WTC11 (cell line): Measurements from ENCODE around the gene ANO2. TPM values are rescaled to one million over a fixed set of nuclear protein-coding genes. Genes with fewer than 3 reads are reported as not detected.

Source experiments
- ATAC-seq: fragments of 200-7000 bp; cut with Tn5 transposase; 2 replicates; pipeline ENCODE4 v1.10.0; 2021; ENCODE audit warnings: mild to moderate bottlenecking, moderate library complexity
- CTCF ChIA-PET: fragments of 300-600 bp; sonication (Branson Sonifier 250); formaldehyde crosslinking; loops from one replicate; lab custom pipeline; 2021; ENCODE audit warnings: antibody characterized with exemption; lab: Charles Lee
- POLR2A ChIA-PET: fragments of 350-600 bp; sonication (Branson Sonifier 250); formaldehyde crosslinking; loops from one replicate; lab custom pipeline; 2021; ENCODE audit warnings: antibody characterized with exemption; lab: Charles Lee
- DNase-seq: peaks from one replicate; pipeline ENCODE4 v3.0.0; 2021; ENCODE audit warnings: low spot score
- H3K27ac Mint-ChIP-seq: 2 replicates; pipeline ENCODE4 v1.8.0; 2021; ENCODE audit warnings: mixed read lengths
- H3K27me3 Mint-ChIP-seq: 2 replicates; pipeline ENCODE4 v1.8.0; 2021; ENCODE audit warnings: low read depth, mild to moderate bottlenecking, moderate library complexity, mixed read lengths
- H3K36me3 Mint-ChIP-seq: 2 replicates; pipeline ENCODE4 v1.8.0; 2021; ENCODE audit warnings: mixed read lengths
- H3K4me1 Mint-ChIP-seq: 2 replicates; pipeline ENCODE4 v1.8.0; 2022; ENCODE audit warnings: mixed read lengths
- H3K4me3 Mint-ChIP-seq: 2 replicates; pipeline ENCODE4 v1.8.0; 2021; ENCODE audit warnings: mild to moderate bottlenecking, moderate library complexity, mixed read lengths
- H3K9me3 Mint-ChIP-seq: 2 replicates; pipeline ENCODE4 v1.8.0; 2021; ENCODE audit warnings: mixed read lengths
- AR ChIP-seq: fragments of 250-450 bp; sonication (Bioruptor Pico); IDR thresholded peaks from 2 replicates; pipeline ENCODE4 v1.9.0; 2021; ENCODE audit warnings: mild to moderate bottlenecking
- CDX4 ChIP-seq: fragments of 250-450 bp; sonication (Bioruptor Pico); IDR thresholded peaks from 2 replicates; pipeline ENCODE4 v1.9.0; 2021; ENCODE audit warnings: moderate library complexity, mild to moderate bottlenecking, inconsistent platforms, borderline replicate concordance
- ETV6 ChIP-seq: sonication (generic); formaldehyde crosslinking; IDR thresholded peaks from 2 replicates; pipeline ENCODE4 v1.8.1; 2022; ENCODE audit warnings: mild to moderate bottlenecking, missing genetic modification reagents
- FOXJ3 ChIP-seq: sonication (generic); formaldehyde crosslinking; IDR thresholded peaks from 2 replicates; pipeline ENCODE4 v1.9.0; 2021; ENCODE audit warnings: missing genetic modification reagents, mild to moderate bottlenecking, borderline replicate concordance
- FOXK1 ChIP-seq: sonication (generic); formaldehyde crosslinking; IDR thresholded peaks from 2 replicates; pipeline ENCODE4 v1.8.0; 2022; ENCODE audit warnings: mild to moderate bottlenecking, moderate library complexity, missing genetic modification reagents
- GRHL2 ChIP-seq: fragments of 250-450 bp; sonication (Bioruptor Pico); IDR thresholded peaks from 2 replicates; pipeline ENCODE4 v1.8.0; 2022; ENCODE audit warnings: mild to moderate bottlenecking, moderate library complexity; ENCODE audit not compliant: insufficient replicate concordance, severe bottlenecking
- NFE2L1 ChIP-seq: sonication (generic); formaldehyde crosslinking; IDR thresholded peaks from 2 replicates; pipeline ENCODE4 v1.8.1; 2023; ENCODE audit warnings: missing genetic modification reagents
- NFYB ChIP-seq: sonication (generic); formaldehyde crosslinking; conservative IDR thresholded peaks from 2 replicates; pipeline ENCODE4 v1.8.0; 2022; ENCODE audit warnings: low read depth, missing genetic modification reagents
- NR2C2 ChIP-seq: sonication (generic); formaldehyde crosslinking; IDR thresholded peaks from 2 replicates; pipeline ENCODE4 v1.8.0; 2022; ENCODE audit warnings: mild to moderate bottlenecking, missing genetic modification reagents
- OVOL2 ChIP-seq: fragments of 250-450 bp; sonication (Bioruptor Pico); IDR thresholded peaks from 2 replicates; pipeline ENCODE4 v1.9.0; 2021; ENCODE audit warnings: mild to moderate bottlenecking, borderline replicate concordance
- SMAD3 ChIP-seq: sonication (generic); formaldehyde crosslinking; IDR thresholded peaks from 2 replicates; pipeline ENCODE4 v1.8.0; 2022; ENCODE audit warnings: missing genetic modification reagents, mild to moderate bottlenecking, borderline replicate concordance
- SOX15 ChIP-seq: fragments of 250-450 bp; sonication (Bioruptor Pico); IDR thresholded peaks from 2 replicates; pipeline ENCODE4 v1.9.0; 2021; ENCODE audit warnings: mild to moderate bottlenecking
- TCF7 ChIP-seq: sonication (generic); formaldehyde crosslinking; IDR thresholded peaks from 2 replicates; pipeline ENCODE4 v1.8.0; 2022; ENCODE audit warnings: mild to moderate bottlenecking, low read depth, missing genetic modification reagents, moderate library complexity
- TP53 ChIP-seq: sonication (generic); formaldehyde crosslinking; IDR thresholded peaks from 2 replicates; pipeline ENCODE4 v1.8.1; 2023; ENCODE audit warnings: mild to moderate bottlenecking, missing genetic modification reagents
- ZNF219 ChIP-seq: sonication (generic); formaldehyde crosslinking; IDR thresholded peaks from 2 replicates; pipeline ENCODE4 v1.8.0; 2023; ENCODE audit warnings: missing genetic modification reagents, mild to moderate bottlenecking, borderline replicate concordance
- ZNF423 ChIP-seq: fragments of 250-450 bp; sonication (Bioruptor Pico); IDR thresholded peaks from 2 replicates; pipeline ENCODE4 v2.1.2; 2022; ENCODE audit warnings: mild to moderate bottlenecking, moderate library complexity
- total RNA-seq: library from RNA; stranded (reverse); gene quantifications from 3 replicates; pipeline ENCODE4 v1.2.3, GENCODE V29; 2021
- TF ChIP-seq, protein P1 (sequence below): sonication (generic); formaldehyde crosslinking; IDR thresholded peaks from 2 replicates; pipeline ENCODE4 v1.8.1; 2022; ENCODE audit warnings: low read depth, mild to moderate bottlenecking, moderate library complexity, missing genetic modification reagents, borderline replicate concordance
- TF ChIP-seq, protein P2 (sequence below): sonication (generic); formaldehyde crosslinking; conservative IDR thresholded peaks from 2 replicates; pipeline ENCODE4 v1.8.1; 2023; ENCODE audit warnings: mild to moderate bottlenecking, low read depth, missing genetic modification reagents, moderate library complexity

The ANO2 gene
- total RNA-seq, 1 experiment from 2014 or later = 2.8 TPM

GRCh38 chr12:5589054-5589453, 356.0 kb downstream of the ANO2 start:
- Mint-ChIP-seq H3K4me3 (no peak overlapping the region), H3K36me3 (no peaks in the 10 kb centered on the region), H3K27ac (no peak overlapping the region), H3K27me3 (no peaks in the 10 kb centered on the region), H3K4me1 (peaks cover 43% of the 10 kb centered on the region), H3K9me3 (peaks cover 7% of the 10 kb centered on the region; the same call in 1 of the 2 replicates)
- ChIA-PET POLR2A (no interaction called here), CTCF (interaction anchor here (2.0 kb wide), 1 partner anchor 60 kb away, joined by 8 read pairs; no protein-coding TSS in a partner anchor)
- ATAC-seq (peak; percentile 14; the same call in 1 of the 2 replicates), DNase-seq (no peak)
- no peak for TF ChIP-seq GRHL2 (CRISPR knock-in tag)
- no peak for TF ChIP-seq ZNF219 (CRISPR knock-in tag)
- TF ChIP-seq ZNF423 (CRISPR knock-in tag) = no peak
- TF ChIP-seq FOXJ3 = no peak
- no peak for TF ChIP-seq FOXK1 (CRISPR knock-in tag)
- TF ChIP-seq AR = no peak
- TF ChIP-seq OVOL2 (CRISPR knock-in tag) = no peak
- no peak for TF ChIP-seq SOX15 (CRISPR knock-in tag)
- no peak for TF ChIP-seq SMAD3 (CRISPR knock-in tag)
- TF ChIP-seq TCF7 = no peak
- no peak for TF ChIP-seq NR2C2 (CRISPR knock-in tag)
- TF ChIP-seq NFE2L1 (CRISPR knock-in tag) = no peak

DNA sequence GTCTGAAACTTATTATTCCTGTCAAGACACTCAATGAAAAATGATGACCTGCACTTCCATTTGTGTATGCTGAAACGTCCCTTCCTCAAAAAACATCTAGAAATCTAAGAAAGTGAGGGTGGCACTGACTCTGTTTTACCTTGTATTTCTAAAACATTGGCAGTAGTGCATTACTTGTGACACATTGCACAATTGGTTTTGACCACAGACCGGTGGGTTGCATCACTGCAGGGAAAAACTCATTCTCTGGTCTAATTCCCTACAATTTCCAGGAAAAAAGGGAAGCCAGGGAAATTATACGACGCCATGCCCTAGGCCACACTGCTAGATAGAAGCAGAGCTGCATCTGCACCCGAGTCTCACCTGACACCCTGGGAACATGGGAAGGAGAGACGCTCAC, 356.5 kb downstream of the ANO2 start:
- Mint-ChIP-seq H3K27me3 (no peaks in the 10 kb centered on the region), H3K27ac (no peak overlapping the region), H3K36me3 (no peaks in the 10 kb centered on the region), H3K4me3 (no peak overlapping the region), H3K4me1 (peaks cover 43% of the 10 kb centered on the region), H3K9me3 (peaks cover 7% of the 10 kb centered on the region; the same call in 1 of the 2 replicates)
- no peak for TF ChIP-seq CDX4
- TF ChIP-seq TP53 (CRISPR knock-in tag) = no peak
- TF ChIP-seq, protein P1, sequence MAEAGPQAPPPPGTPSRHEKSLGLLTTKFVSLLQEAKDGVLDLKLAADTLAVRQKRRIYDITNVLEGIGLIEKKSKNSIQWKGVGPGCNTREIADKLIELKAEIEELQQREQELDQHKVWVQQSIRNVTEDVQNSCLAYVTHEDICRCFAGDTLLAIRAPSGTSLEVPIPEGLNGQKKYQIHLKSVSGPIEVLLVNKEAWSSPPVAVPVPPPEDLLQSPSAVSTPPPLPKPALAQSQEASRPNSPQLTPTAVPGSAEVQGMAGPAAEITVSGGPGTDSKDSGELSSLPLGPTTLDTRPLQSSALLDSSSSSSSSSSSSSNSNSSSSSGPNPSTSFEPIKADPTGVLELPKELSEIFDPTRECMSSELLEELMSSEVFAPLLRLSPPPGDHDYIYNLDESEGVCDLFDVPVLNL (CRISPR knock-in tag) = no peak
- TF ChIP-seq, protein P2, sequence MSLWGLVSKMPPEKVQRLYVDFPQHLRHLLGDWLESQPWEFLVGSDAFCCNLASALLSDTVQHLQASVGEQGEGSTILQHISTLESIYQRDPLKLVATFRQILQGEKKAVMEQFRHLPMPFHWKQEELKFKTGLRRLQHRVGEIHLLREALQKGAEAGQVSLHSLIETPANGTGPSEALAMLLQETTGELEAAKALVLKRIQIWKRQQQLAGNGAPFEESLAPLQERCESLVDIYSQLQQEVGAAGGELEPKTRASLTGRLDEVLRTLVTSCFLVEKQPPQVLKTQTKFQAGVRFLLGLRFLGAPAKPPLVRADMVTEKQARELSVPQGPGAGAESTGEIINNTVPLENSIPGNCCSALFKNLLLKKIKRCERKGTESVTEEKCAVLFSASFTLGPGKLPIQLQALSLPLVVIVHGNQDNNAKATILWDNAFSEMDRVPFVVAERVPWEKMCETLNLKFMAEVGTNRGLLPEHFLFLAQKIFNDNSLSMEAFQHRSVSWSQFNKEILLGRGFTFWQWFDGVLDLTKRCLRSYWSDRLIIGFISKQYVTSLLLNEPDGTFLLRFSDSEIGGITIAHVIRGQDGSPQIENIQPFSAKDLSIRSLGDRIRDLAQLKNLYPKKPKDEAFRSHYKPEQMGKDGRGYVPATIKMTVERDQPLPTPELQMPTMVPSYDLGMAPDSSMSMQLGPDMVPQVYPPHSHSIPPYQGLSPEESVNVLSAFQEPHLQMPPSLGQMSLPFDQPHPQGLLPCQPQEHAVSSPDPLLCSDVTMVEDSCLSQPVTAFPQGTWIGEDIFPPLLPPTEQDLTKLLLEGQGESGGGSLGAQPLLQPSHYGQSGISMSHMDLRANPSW (CRISPR knock-in tag) = no peak
- TF ChIP-seq NFYB (CRISPR knock-in tag) = no peak
- no peak for TF ChIP-seq ETV6 (CRISPR knock-in tag)
- ATAC-seq (no peak), DNase-seq (no peak)
- CTCF ChIA-PET = interaction anchor here (2.0 kb wide), 1 partner anchor 60 kb away, joined by 8 read pairs; no protein-coding TSS in a partner anchor
- POLR2A ChIA-PET = no interaction called here
